ENCODE measurements around the gene SH3GLB1. TPM values are rescaled to one million over a fixed set of nuclear protein-coding genes. Genes with fewer than 3 reads are reported as not detected.

SH3GLB1 gene
- total RNA-seq, 1 experiment from 2014 or later: 54.6 TPM

DNA sequence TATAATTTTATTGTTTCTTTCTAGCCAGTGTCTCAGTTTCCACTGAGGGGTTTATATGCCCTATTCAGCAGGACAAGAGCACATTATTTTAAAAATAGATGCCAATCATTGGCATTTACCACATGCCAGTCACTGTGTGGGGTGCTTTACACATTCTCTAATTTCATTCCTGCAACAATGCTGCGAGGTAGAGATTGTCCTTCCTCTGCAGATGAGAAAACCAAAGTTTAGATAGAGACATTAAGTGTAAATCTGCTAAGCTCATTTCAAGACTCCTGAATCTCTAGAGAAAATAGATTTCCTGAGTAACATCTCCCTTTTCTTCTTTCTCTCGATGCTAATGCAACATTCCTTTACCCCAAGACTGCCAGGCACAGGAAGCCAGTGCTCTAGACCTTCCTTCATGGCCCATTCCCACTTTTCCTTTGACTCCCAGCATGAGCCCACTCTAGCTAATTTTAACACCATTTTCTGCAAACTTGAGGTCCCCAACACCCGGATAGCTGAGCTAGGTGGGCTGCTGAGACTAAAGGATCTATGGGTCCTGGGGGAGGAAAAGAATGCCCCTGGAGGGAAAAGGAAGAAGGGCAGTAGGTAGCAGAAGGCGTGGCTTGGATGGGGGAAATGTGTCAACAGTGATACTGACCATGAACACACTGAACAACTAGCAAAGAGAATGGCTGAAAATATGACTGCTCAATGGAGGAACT, 50.0 kb downstream of the SH3GLB1 start:
- DNase-seq: no peak
- H3K36me3 Mint-ChIP-seq (ENCODE audit: insufficient read depth, unreplicated experiment): no peaks in the 10 kb centered on the region
- H3K27me3 Mint-ChIP-seq (ENCODE audit: unreplicated experiment): no peaks in the 10 kb centered on the region
- TF ChIP-seq CTCF (IDR thresholded peaks at IDR 0.05; ENCODE audit: unreplicated experiment): no peak
- peaks cover 6% of the 10 kb centered on the region for H3K4me1 Mint-ChIP-seq (ENCODE audit: low read depth, unreplicated experiment)
- no peak overlapping the region for H3K4me3 Mint-ChIP-seq (ENCODE audit: low read depth, unreplicated experiment)
- CTCF ChIA-PET: interaction anchor here (1.1 kb wide), 1 partner anchor 50 kb away, joined by 3 read pairs; no protein-coding TSS in a partner anchor
- BruUV-seq (replicated peaks): no TSS peak
- H3K9me3 Mint-ChIP-seq (ENCODE audit: low read depth, unreplicated experiment): no peaks in the 10 kb centered on the region
- intact Hi-C loops (cut with micrococcal nuclease; ENCODE audit: unreplicated experiment): no loop called here
- no peak overlapping the region for H3K27ac Mint-ChIP-seq (ENCODE audit: unreplicated experiment)

DNA sequence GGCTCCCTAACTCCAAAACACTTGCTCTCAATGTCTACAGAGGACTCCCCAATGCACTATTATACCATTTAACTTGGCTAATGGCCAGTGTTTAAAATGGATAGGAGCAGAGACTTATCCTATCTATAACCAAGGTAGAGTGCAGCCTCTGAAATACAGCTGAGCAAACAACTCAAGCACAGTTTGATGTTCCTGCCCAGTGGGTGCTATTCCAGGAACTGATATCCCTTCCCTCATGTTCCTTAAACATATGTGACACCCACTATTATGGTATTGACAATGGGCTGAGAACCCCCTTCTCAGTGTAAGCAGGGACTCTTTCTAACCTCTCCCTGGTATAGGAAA, 51.7 kb downstream of the SH3GLB1 start:
- intact Hi-C loops (cut with micrococcal nuclease; ENCODE audit: unreplicated experiment): no loop called here
- TF ChIP-seq CTCF (IDR thresholded peaks at IDR 0.05; ENCODE audit: unreplicated experiment): no peak
- Mint-ChIP-seq H3K4me1 (ENCODE audit: low read depth, unreplicated experiment) (peaks cover 6% of the 10 kb centered on the region), H3K36me3 (ENCODE audit: insufficient read depth, unreplicated experiment) (no peaks in the 10 kb centered on the region), H3K27ac (ENCODE audit: unreplicated experiment) (no peak overlapping the region), H3K4me3 (ENCODE audit: low read depth, unreplicated experiment) (no peak overlapping the region), H3K27me3 (ENCODE audit: unreplicated experiment) (no peaks in the 10 kb centered on the region), H3K9me3 (ENCODE audit: low read depth, unreplicated experiment) (peaks cover 3% of the 10 kb centered on the region)
- BruUV-seq (replicated peaks): no TSS peak
- DNase-seq: no peak
- CTCF ChIA-PET: no interaction called here

DNA sequence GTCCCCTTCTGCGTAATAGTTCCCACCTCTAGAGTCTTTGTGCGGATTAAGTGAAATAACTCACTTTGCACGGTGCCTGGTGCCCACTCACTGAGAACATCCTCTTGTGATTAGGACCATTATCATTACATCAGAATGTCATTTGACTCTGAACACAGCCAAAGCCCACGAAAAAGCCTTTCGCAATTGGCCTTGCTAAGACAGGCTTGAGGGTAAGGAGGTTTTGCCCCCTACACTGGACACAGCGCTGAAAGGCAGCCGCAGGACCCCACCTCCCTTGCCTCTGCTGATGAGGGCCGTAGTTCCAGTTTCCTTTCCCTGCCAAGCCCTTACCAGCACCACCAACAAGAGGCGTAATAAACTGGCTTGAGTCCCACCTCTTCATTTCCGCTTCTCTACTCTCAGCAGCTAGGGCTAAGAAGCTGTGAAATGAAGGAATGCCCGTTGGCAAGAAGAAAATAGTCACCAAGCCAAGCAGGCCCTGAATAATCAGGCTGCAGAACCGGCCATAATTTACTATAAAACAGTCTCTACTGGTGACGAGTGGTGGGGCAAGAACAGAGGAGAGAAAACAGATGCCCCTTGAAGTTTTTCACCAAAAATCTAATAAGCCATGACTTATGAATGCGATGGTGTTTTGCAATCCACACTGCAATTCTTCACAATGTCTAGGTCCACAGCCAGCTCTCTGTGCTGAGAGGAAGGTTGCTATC, 53.1 kb downstream of the SH3GLB1 start:
- no peak for TF ChIP-seq CTCF (IDR thresholded peaks at IDR 0.05; ENCODE audit: unreplicated experiment)
- no peak overlapping the region for H3K27ac Mint-ChIP-seq (ENCODE audit: unreplicated experiment)
- no TSS peak for BruUV-seq (replicated peaks)
- no peak overlapping the region for H3K4me3 Mint-ChIP-seq (ENCODE audit: low read depth, unreplicated experiment)
- CTCF ChIA-PET: interaction anchor here (0.8 kb wide), 1 partner anchor 17 kb away, joined by 3 read pairs; no protein-coding TSS in a partner anchor
- intact Hi-C loops (cut with micrococcal nuclease; ENCODE audit: unreplicated experiment): no loop called here
- no peaks in the 10 kb centered on the region for H3K27me3 Mint-ChIP-seq (ENCODE audit: unreplicated experiment)
- DNase-seq: no peak
- H3K9me3 Mint-ChIP-seq (ENCODE audit: low read depth, unreplicated experiment): peaks cover 3% of the 10 kb centered on the region
- H3K4me1 Mint-ChIP-seq (ENCODE audit: low read depth, unreplicated experiment): peaks cover 6% of the 10 kb centered on the region
- no peaks in the 10 kb centered on the region for H3K36me3 Mint-ChIP-seq (ENCODE audit: insufficient read depth, unreplicated experiment)

DNA sequence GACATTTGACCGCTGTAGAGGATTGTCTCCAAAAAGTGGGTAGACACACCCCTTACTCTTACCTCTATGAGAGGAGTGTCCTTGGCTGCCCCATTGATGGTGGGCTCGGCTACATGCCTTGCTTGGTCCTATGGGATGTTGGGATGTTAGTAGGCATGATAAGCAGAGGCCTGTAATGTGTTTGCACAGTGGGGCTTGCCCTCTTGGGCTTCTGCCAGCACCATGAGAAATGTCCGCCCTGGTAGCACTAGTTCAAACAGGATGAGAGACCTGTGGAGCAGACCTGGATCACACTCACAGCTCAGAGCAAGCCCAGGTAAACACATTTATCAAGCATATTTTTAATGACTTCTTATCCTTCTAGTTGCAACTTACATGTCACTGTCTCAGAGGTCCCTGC, 54.2 kb downstream of the SH3GLB1 start:
- intact Hi-C loops (cut with micrococcal nuclease; ENCODE audit: unreplicated experiment): no loop called here
- H3K27ac Mint-ChIP-seq (ENCODE audit: unreplicated experiment): no peak overlapping the region
- no TSS peak for BruUV-seq (replicated peaks)
- TF ChIP-seq CTCF (IDR thresholded peaks at IDR 0.05; ENCODE audit: unreplicated experiment): no peak
- H3K36me3 Mint-ChIP-seq (ENCODE audit: insufficient read depth, unreplicated experiment): no peaks in the 10 kb centered on the region
- H3K9me3 Mint-ChIP-seq (ENCODE audit: low read depth, unreplicated experiment): peaks cover 3% of the 10 kb centered on the region
- CTCF ChIA-PET: interaction anchor here (0.5 to 1.6 kb wide), 2 partner anchors 15 to 54 kb away, joined by 3 to 6 read pairs; partner anchors contain the start of gene SH3GLB1
- DNase-seq: peak; percentile 49
- peaks cover 3% of the 10 kb centered on the region for H3K4me1 Mint-ChIP-seq (ENCODE audit: low read depth, unreplicated experiment)
- no peak overlapping the region for H3K4me3 Mint-ChIP-seq (ENCODE audit: low read depth, unreplicated experiment)
- H3K27me3 Mint-ChIP-seq (ENCODE audit: unreplicated experiment): no peaks in the 10 kb centered on the region

All from Calu3 (cell line).